Adrenal gland (tissue), 12 donors: ENCODE measurements around the gene BSG. TPM values are rescaled to one million over a fixed set of nuclear protein-coding genes. Genes with fewer than 3 reads are reported as not detected.
"Not testable (repeated sequence)": the region's sequence is repeated elsewhere in the genome, so short reads cannot be mapped to it uniquely, and the experiment has no call there.

ENCODE experiments used
- DNase-seq, 7 donors: peaks; one replicate each; pipeline ENCODE4 v3.0.0-alpha.2; 2019 to 2020
- H3K27ac ChIP-seq, 5 donors: fragments of 200-600 bp; sonication (generic) in 4 of 5; 1 replicate in 3 of 5; 2 replicates in 2 of 5; pipeline versions ENCODE4 v1.5.1 to v1.8.0; 2016 to 2020; ENCODE audit warnings: mild to moderate bottlenecking in 1 of 5
- H3K27me3 ChIP-seq: fragments of 200-600 bp; 2 replicates; pipeline ENCODE4 v1.8.0; 2021
- H3K36me3 ChIP-seq, 2 donors: fragments of 200-600 bp; replicated peaks in 1 of 2; 1 replicate in 1 of 2; 2 replicates in 1 of 2; pipeline versions ENCODE4 v1.5.1 to v1.8.0; 2018 to 2022
- H3K4me1 ChIP-seq, 2 donors: fragments of 200-600 bp; replicated peaks in 1 of 2; 1 replicate in 1 of 2; 2 replicates in 1 of 2; pipeline versions ENCODE4 v1.5.1 to v1.8.0; 2018 to 2021
- H3K4me3 ChIP-seq, 4 donors: fragments of 200-600 bp; sonication (generic) in 3 of 4; one replicate each; pipeline ENCODE4 v1.5.1; 2016 to 2018
- H3K9me3 ChIP-seq, 3 donors: fragments of 200-600 bp; sonication (generic) in 1 of 3; replicated peaks in 1 of 3; 1 replicate in 2 of 3; 2 replicates in 1 of 3; pipeline versions ENCODE4 v1.5.1 to v1.8.0; 2016 to 2021
- POLR2A ChIP-seq, 2 donors: fragments of 450-650 bp; IDR thresholded peaks; one replicate each; pipeline ENCODE4 v1.6.1; 2017; ENCODE audit warnings: antibody characterized with exemption in 2 of 2, mild to moderate bottlenecking in 2 of 2, moderate library complexity in 1 of 2
- WGBS, 4 donors: extraction: QIAGEN DNeasy Blood & Tissue Kit in 2 of 4; methylation state at CpG; one replicate each; pipeline versions ENCODE4 v1.1.5 to v1.1.7; 2013 to 2017; 5-methylcytosine and 5-hydroxymethylcytosine counted together
- intact Hi-C, 2 donors: fragments of 100-400 bp; cut with DNase I; formaldehyde crosslinking; loops; one replicate each; pipeline versions ENCODE4 v1.14.1 to v1.15.0; 2022 to 2023
- polyA plus RNA-seq, 3 donors: library from polyadenylated mRNA; stranded (reverse); fragments of 200-250 nt in 2 of 3; fragments of 350-450 nt in 1 of 3; fragmentation: Illumina TruSeq in 1 of 3; extraction: RNeasy Lipid Tissue Mini Kit (QIAGEN cat#74804) in 1 of 3; gene quantifications; one replicate each; pipeline ENCODE4 v1.2.3, GENCODE V29; 2013 to 2014
- total RNA-seq, 9 donors: library from RNA; depleted of rRNA in 4 of 9; stranded (reverse); fragments of >200 nt in 4 of 9; fragments of 120-200 nt in 1 of 9; fragmentation: NEBNext Ultra II Directional in 1 of 9; extraction: Animal tissue kit (Norgen Biotek cat#: 25700) in 1 of 9; gene quantifications; one replicate each; pipeline versions ENCODE4 v1.1.0 to v1.2.4, GENCODE V29; 2013 to 2023
- TF ChIP-seq, protein P1 (sequence below), 6 experiments: fragments of 450-650 bp in 4 of 6; fragments of 200-600 bp in 2 of 6; sonication (generic) in 1 of 6; IDR thresholded peaks; 1 replicate in 5 of 6; 2 replicates in 1 of 6; pipeline versions ENCODE4 v1.5.1 to v1.8.0; 2016 to 2021; ENCODE audit warnings: antibody characterized with exemption in 6 of 6, mild to moderate bottlenecking in 2 of 6, moderate library complexity in 1 of 6
- donor health status: healthy with polysubstance abuse.
- donor health status: Bipolar disorder and iron deficiency.
- donor health status: DM: yes; HTN: yes; CAD: no.
- donor health status: DM: no; HTN: no; CAD: no.
- donor health status: DM: no; HTN: no; CAD: no.
- donor health status: DM: yes; HTN: yes; CAD: no.

Gene BSG
- total and polyA plus RNA-seq, 12 donors = 328 to 2,214 (median 832) TPM

DNA sequence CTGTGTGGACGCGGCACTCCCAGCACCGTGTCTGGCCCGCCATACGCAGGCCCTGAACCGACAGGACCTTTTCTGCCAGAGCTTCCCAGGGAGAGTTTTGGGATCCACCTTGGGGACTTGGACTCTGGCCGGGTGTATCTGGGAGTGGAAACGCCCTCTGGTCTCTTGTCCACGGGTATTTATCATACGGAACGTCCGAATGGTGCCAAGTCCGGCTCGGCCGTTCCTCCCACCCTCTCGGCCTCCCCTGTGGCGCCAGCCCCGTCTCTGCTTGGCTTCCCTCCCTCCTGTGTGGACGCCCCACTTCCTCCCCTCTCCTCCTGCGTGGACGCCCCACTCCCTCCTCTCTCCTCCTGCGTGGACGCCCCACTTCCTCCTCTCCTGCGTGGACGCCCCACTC lies 29.4 kb downstream of the BSG start:
- Histone ChIP-seq H3K4me3 (no peak overlapping the region), H3K27me3 (no peaks in the 10 kb centered on the region), H3K27ac (no peak overlapping the region), H3K9me3 (no peaks in the 10 kb centered on the region), H3K36me3 (no peaks in the 10 kb centered on the region), H3K4me1 (no peaks in the 10 kb centered on the region)
- no peak for DNase-seq
- intact Hi-C loops = no loop called here
- TF ChIP-seq POLR2A (IDR thresholded peaks at IDR 0.05) = no peak
- TF ChIP-seq, protein P1, sequence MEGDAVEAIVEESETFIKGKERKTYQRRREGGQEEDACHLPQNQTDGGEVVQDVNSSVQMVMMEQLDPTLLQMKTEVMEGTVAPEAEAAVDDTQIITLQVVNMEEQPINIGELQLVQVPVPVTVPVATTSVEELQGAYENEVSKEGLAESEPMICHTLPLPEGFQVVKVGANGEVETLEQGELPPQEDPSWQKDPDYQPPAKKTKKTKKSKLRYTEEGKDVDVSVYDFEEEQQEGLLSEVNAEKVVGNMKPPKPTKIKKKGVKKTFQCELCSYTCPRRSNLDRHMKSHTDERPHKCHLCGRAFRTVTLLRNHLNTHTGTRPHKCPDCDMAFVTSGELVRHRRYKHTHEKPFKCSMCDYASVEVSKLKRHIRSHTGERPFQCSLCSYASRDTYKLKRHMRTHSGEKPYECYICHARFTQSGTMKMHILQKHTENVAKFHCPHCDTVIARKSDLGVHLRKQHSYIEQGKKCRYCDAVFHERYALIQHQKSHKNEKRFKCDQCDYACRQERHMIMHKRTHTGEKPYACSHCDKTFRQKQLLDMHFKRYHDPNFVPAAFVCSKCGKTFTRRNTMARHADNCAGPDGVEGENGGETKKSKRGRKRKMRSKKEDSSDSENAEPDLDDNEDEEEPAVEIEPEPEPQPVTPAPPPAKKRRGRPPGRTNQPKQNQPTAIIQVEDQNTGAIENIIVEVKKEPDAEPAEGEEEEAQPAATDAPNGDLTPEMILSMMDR (IDR thresholded peaks at IDR 0.05) = no peak
- 87 to 92% (median 89%) methylated on average over 21 to 25 of the region's 25 CpGs for WGBS, 4 donors

GRCh38 chr19:602391-603301 lies 30.2 kb downstream of the BSG start:
- no peak for DNase-seq

GRCh38 chr19:603302-603639 lies 30.9 kb downstream of the BSG start:
- WGBS, 4 donors = 52 to 91% (median 85%) methylated on average over 1 to 13 of the region's 13 CpGs
- intact Hi-C loops, H3K27ac ChIP-seq: not testable (repeated sequence)

More at GRCh38 chr19:602391-603301, 30.2 kb downstream of the BSG start:
- Histone ChIP-seq H3K9me3 (no peaks in the 10 kb centered on the region), H3K36me3 (no peaks in the 10 kb centered on the region), H3K27ac (no peak overlapping the region), H3K4me1 (no peaks in the 10 kb centered on the region), H3K27me3 (no peaks in the 10 kb centered on the region), H3K4me3 (no peak overlapping the region)
- WGBS, 4 donors = 81 to 88% (median 88%) methylated on average over 20 to 35 of the region's 35 CpGs
- intact Hi-C loops = no loop called here
- TF ChIP-seq POLR2A (IDR thresholded peaks at IDR 0.05) = no peak
- TF ChIP-seq, protein P1 (IDR thresholded peaks at IDR 0.05) = no peak

DNA sequence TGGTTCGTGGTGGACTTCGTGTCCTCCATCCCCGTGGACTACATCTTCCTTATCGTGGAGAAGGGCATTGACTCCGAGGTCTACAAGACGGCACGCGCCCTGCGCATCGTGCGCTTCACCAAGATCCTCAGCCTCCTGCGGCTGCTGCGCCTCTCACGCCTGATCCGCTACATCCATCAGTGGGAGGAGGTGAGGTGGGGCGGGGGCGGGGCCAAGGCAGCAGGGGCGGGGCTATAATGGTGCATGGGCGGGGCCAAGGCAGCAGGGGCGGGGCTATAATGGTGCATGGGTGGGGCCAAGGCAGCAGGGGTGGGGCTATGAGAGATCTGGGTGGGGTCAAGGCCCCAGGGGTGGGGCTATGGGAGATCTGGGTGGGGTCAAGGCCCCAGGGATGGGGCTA lies 31.4 kb downstream of the BSG start:
- intact Hi-C loops, H3K27me3 ChIP-seq: not testable (repeated sequence)
- 91 to 95% (median 95%) methylated on average over 12 to 20 of the region's 20 CpGs for WGBS, 4 donors

More at GRCh38 chr19:603302-603639, 30.9 kb downstream of the BSG start:
- H3K27me3 ChIP-seq, H3K9me3 ChIP-seq, H3K4me3 ChIP-seq, DNase-seq, H3K4me1 ChIP-seq, H3K36me3 ChIP-seq: not testable (repeated sequence)

DNA sequence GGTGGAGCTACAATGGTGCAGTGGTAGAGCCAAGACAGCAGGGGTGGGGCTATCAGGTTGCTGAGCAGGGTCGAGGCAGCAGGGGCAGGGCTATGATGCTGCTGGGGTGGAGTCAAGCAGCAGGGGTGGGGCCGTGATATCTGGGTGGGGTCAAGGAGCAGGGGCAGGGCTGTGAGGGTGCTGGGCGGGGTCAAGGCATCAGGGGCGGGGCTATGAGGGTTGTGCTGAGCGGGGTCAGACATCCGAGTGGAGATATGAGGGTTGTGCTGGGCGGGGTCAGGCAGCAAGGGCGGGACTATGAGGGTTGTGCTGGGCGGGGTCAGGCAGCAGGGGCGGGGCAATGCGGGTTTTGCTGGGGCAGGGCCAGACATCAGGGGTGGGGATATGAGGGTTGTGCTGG lies 32.0 kb downstream of the BSG start:
- no peaks in the 10 kb centered on the region for H3K36me3 ChIP-seq
- H3K27me3 ChIP-seq = no peaks in the 10 kb centered on the region
- no peak for DNase-seq
- no peaks in the 10 kb centered on the region for H3K9me3 ChIP-seq
- H3K27ac ChIP-seq = no peak overlapping the region
- TF ChIP-seq, protein P1 (IDR thresholded peaks at IDR 0.05) = no peak
- TF ChIP-seq POLR2A (IDR thresholded peaks at IDR 0.05) = no peak
- WGBS, 4 donors = 68 to 87% (median 80%) methylated on average over 9 to 11 of the region's 11 CpGs
- intact Hi-C loops = no loop called here
- H3K4me3 ChIP-seq = no peak overlapping the region
- H3K4me1 ChIP-seq = no peaks in the 10 kb centered on the region

More for the DNA sequence above, 31.4 kb downstream of the BSG start:
- not testable (repeated sequence) for H3K27ac ChIP-seq, H3K9me3 ChIP-seq, H3K36me3 ChIP-seq, DNase-seq, H3K4me3 ChIP-seq, H3K4me1 ChIP-seq

DNA sequence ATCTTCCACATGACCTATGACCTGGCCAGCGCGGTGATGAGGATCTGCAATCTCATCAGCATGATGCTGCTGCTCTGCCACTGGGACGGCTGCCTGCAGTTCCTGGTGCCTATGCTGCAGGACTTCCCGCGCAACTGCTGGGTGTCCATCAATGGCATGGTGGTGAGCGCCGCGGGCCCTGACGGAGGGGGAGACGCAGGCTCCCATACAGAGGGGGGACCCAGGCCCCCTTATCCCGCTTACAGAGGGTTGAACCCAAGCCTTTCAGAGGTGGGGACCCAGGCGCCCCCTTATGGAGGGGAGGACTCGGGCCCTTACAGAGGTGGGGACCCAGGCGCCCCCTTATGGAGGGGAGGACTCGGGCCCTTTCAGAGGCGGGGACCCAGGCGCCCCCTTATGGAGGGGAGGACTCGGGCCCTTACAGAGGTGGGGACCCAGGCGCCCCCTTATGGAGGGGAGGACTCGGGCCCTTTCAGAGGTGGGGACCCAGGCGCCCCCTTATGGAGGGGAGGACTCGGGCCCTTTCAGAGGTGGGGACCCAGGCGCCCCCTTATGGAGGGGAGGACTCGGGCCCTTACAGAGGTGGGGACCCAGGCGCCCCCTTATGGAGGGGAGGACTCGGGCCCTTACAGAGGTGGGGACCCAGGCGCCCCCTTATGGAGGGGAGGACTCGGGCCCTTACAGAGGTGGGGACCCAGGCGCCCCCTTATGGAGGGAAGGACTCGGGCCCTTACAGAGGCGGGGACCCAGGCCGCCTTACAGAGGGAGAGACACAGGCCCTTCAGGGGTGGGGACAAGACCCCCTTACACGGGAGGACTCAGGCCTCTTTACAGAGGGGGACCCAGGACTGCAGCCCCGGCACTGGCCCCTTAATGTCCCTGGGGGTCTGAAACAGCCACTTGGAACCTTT lies 32.9 kb downstream of the BSG start:
- DNase-seq, H3K4me3 ChIP-seq, H3K36me3 ChIP-seq, intact Hi-C loops, H3K9me3 ChIP-seq, H3K4me1 ChIP-seq, H3K27ac ChIP-seq, H3K27me3 ChIP-seq: not testable (repeated sequence)
- 72 to 100% (median 91%) methylated on average over 1 to 30 of the region's 34 CpGs for WGBS, 4 donors
